HL-60/S4 (cell line): ENCODE measurements around the gene CDH4.

Source experiments
- in situ Hi-C: fragments of 300-500 bp; cut with MboI; formaldehyde crosslinking; loops from 2 replicates; pipeline ENCODE4 v1.14.3; 2022; ENCODE audit warnings: low sequenced_read_pairs

CDH4 gene

GRCh38 chr20:61737812-61738443 lies 485.9 kb downstream of the CDH4 start:
- in situ Hi-C loops = no loop called here

GRCh38 chr20:61738601-61739069 lies 486.6 kb downstream of the CDH4 start:
- in situ Hi-C loops = no loop called here

GRCh38 chr20:61739086-61739831 lies 487.2 kb downstream of the CDH4 start:
- in situ Hi-C loops = no loop called here

- in situ Hi-C loops = no loop called here
Observed at GRCh38 chr20:61739832-61740118, 487.7 kb downstream of the CDH4 start.

GRCh38 chr20:61742097-61742825 lies 490.2 kb downstream of the CDH4 start:
- in situ Hi-C loops = no loop called here

GRCh38 chr20:61743606-61744005 lies 491.5 kb downstream of the CDH4 start:
- in situ Hi-C loops = no loop called here

- in situ Hi-C loops = no loop called here
Observed at GRCh38 chr20:61744691-61745396, 492.8 kb downstream of the CDH4 start.

GRCh38 chr20:61745397-61746146 lies 493.5 kb downstream of the CDH4 start:
- in situ Hi-C loops = no loop called here

- in situ Hi-C loops = no loop called here
Observed at GRCh38 chr20:61746147-61746646, 494.1 kb downstream of the CDH4 start.

GRCh38 chr20:61746781-61747180 lies 494.7 kb downstream of the CDH4 start:
- in situ Hi-C loops = no loop called here

- in situ Hi-C loops = no loop called here
Observed at GRCh38 chr20:61748376-61748775, 496.3 kb downstream of the CDH4 start.

- in situ Hi-C loops = no loop called here
Observed at GRCh38 chr20:61749406-61750075, 497.5 kb downstream of the CDH4 start.

GRCh38 chr20:61750093-61750492 lies 498.0 kb downstream of the CDH4 start:
- in situ Hi-C loops = no loop called here

- in situ Hi-C loops = no loop called here
Observed at GRCh38 chr20:61752576-61752975, 500.5 kb downstream of the CDH4 start.

- in situ Hi-C loops = no loop called here
Observed at GRCh38 chr20:61753316-61753942, 501.4 kb downstream of the CDH4 start.

GRCh38 chr20:61753987-61754956 lies 502.2 kb downstream of the CDH4 start:
- in situ Hi-C loops = no loop called here

- in situ Hi-C loops = no loop called here
Observed at GRCh38 chr20:61754976-61755778, 503.1 kb downstream of the CDH4 start.
